Sigmoid colon (tissue), 4 donors: ENCODE measurements around the gene JAZF1.
A peak's percentile ranks its signal among the peaks of the same experiment; 100 is the strongest.

ENCODE experiments used
- CTCF ChIP-seq, 4 experiments: fragments of 450-650 bp in 3 of 4; fragments of 200-600 bp in 1 of 4; IDR thresholded peaks; one replicate each; pipeline ENCODE4 v1.5.1; 2016 to 2019; ENCODE audit warnings: antibody characterized with exemption in 4 of 4, mild to moderate bottlenecking in 3 of 4, moderate library complexity in 2 of 4
- POLR2A ChIP-seq, 2 donors: fragments of 450-650 bp; IDR thresholded peaks; one replicate each; pipeline ENCODE4 v1.6.1; 2016; ENCODE audit warnings: antibody characterized with exemption in 2 of 2, mild to moderate bottlenecking in 2 of 2, moderate library complexity in 2 of 2
- POLR2AphosphoS5 ChIP-seq, 4 donors: sonication (generic); formaldehyde crosslinking; IDR thresholded peaks; one replicate each; pipeline ENCODE4 v1.6.1; 2017; ENCODE audit warnings: antibody characterized with exemption in 4 of 4

GRCh38 chr7:28130277-28130676 is 50.3 kb downstream of the JAZF1 start:
- TF ChIP-seq CTCF (IDR thresholded peaks at IDR 0.05): no peak
- TF ChIP-seq POLR2A (IDR thresholded peaks at IDR 0.05): no peak
- TF ChIP-seq POLR2AphosphoS5 (IDR thresholded peaks at IDR 0.05): peak; percentile 96 to 98 (median 96)
